K562 (cell line): ENCODE measurements around the gene AGT. TPM values are rescaled to one million over a fixed set of nuclear protein-coding genes. Genes with fewer than 3 reads are reported as not detected.

Experiments
- ATAC-seq: fragments of 200-7000 bp; cut with Tn5 transposase; 3 replicates; pipeline ENCODE4 v1.9.1; 2020; ENCODE audit warnings: moderate library complexity
- Bru-seq: library from RNA; stranded (reverse); fragments of 400-500 nt; gene quantifications from one replicate; lab custom pipeline; 2021; lab: Mats Ljungman, UMichigan
- BruChase-seq, 2 experiments: library from RNA; stranded (reverse); fragments of 400-500 nt; gene quantifications; one replicate each; lab custom pipeline; 2021; lab: Mats Ljungman, UMichigan
- BruUV-seq: library from RNA; stranded (reverse); fragments of 400-500 nt; replicated peaks from 2 replicates; lab custom pipeline; 2021; lab: Mats Ljungman, UMichigan
- CTCF ChIA-PET: fragments of 300-600 bp; formaldehyde crosslinking; extraction: SDS; loops from one replicate; lab custom pipeline; 2021; ENCODE audit warnings: low intra/inter-chr PET ratio; lab: Yijun Ruan, JAX
- POLR2A ChIA-PET: fragments of 300-600, 350-650 bp; sonication (Branson Sonifier 250); formaldehyde crosslinking; extraction: SDS; loops from one replicate; lab custom pipeline; 2021; ENCODE audit warnings: antibody characterized with exemption, inconsistent platforms; lab: Yijun Ruan, JAX
- DNase-seq, 4 experiments: peaks; one replicate each; pipeline versions ENCODE4 v3.0.0 to v3.0.0-alpha.2; 2011 to 2018; ENCODE audit warnings: low spot score in 3 of 4, mixed read lengths in 3 of 4; ENCODE audit errors: extremely low read depth in 1 of 4
- FAIRE-seq: peaks from 2 replicates; lab custom pipeline; 2011; peaks lifted over from hg19 to GRCh38; lab: Jason Lieb, UNC
- H2AFZ ChIP-seq: 2 replicates; pipeline ENCODE4 v1.6.0; 2011; ENCODE audit warnings: low read depth, low read length, control low read depth, inconsistent platforms
- H3K27ac ChIP-seq: fragments of 200-600 bp; 3 replicates; pipeline ENCODE4 v1.8.0; 2011; ENCODE audit warnings: low read depth, mild to moderate bottlenecking, control low read depth, inconsistent platforms, low read length, moderate library complexity, mixed read lengths; ENCODE audit errors: extremely low read depth
- H3K27me3 ChIP-seq, 2 experiments: fragments of 300-600 bp in 1 of 2; 2 replicates in 1 of 2; 3 replicates in 1 of 2; pipeline versions ENCODE4 v1.6.0 to v1.8.0; 2011; ENCODE audit warnings: inconsistent platforms in 2 of 2, low read length in 2 of 2, mild to moderate bottlenecking in 1 of 2, mixed read lengths in 1 of 2, moderate library complexity in 1 of 2; ENCODE audit not compliant: control insufficient read depth in 2 of 2, insufficient read depth in 2 of 2
- H3K36me3 ChIP-seq: fragments of 300-600 bp; 3 replicates; pipeline ENCODE4 v1.8.0; 2011; ENCODE audit warnings: mild to moderate bottlenecking, low read length, inconsistent platforms; ENCODE audit not compliant: control insufficient read depth, insufficient read depth
- H3K4me1 ChIP-seq, 2 experiments: fragments of 200-600 bp in 1 of 2; replicated peaks in 1 of 2; 2 replicates in 1 of 2; 3 replicates in 1 of 2; pipeline versions ENCODE4 v1.5.1 to v1.8.0; 2011; ENCODE audit warnings: inconsistent platforms in 2 of 2, low read length in 2 of 2, mild to moderate bottlenecking in 1 of 2, mixed read lengths in 1 of 2, moderate library complexity in 1 of 2; ENCODE audit not compliant: control insufficient read depth in 2 of 2, insufficient read depth in 2 of 2
- H3K4me2 ChIP-seq: 2 replicates; pipeline ENCODE4 v1.6.1; 2011; ENCODE audit warnings: low read length, control low read depth, inconsistent platforms, mixed read lengths; ENCODE audit not compliant: insufficient read depth
- H3K4me3 ChIP-seq: fragments of 200-600 bp; sonication (generic), shearing (Covaris generic); 2 replicates; pipeline ENCODE4 v1.5.1; 2016; ENCODE audit warnings: control low read depth, inconsistent platforms
- H3K79me2 ChIP-seq: fragments of 200-600 bp; 3 replicates; pipeline ENCODE4 v1.8.0; 2011; ENCODE audit warnings: low read length, inconsistent platforms; ENCODE audit not compliant: control insufficient read depth, insufficient read depth
- H3K9ac ChIP-seq, 2 experiments: 2 replicates each; pipeline versions ENCODE4 v1.6.0 to v1.6.1; 2011; ENCODE audit warnings: low read depth in 2 of 2, low read length in 2 of 2, control low read depth in 1 of 2, inconsistent platforms in 1 of 2, mild to moderate bottlenecking in 1 of 2, mixed read lengths in 1 of 2; ENCODE audit not compliant: insufficient read depth in 1 of 2
- H3K9me1 ChIP-seq: one replicate; pipeline ENCODE4 v1.6.0; 2011; ENCODE audit warnings: inconsistent platforms, mild to moderate bottlenecking, low read length, moderate library complexity; ENCODE audit not compliant: control insufficient read depth, insufficient read depth
- H3K9me3 ChIP-seq: replicated peaks from 2 replicates; pipeline ENCODE4 v1.5.1; 2011; ENCODE audit warnings: low read depth, low read length, inconsistent platforms; ENCODE audit not compliant: control insufficient read depth, insufficient read depth
- H4K20me1 ChIP-seq: replicated peaks from 2 replicates; pipeline ENCODE4 v1.6.1; 2011; ENCODE audit warnings: low read length, inconsistent platforms, mixed read lengths; ENCODE audit not compliant: control insufficient read depth, insufficient read depth
- RBFOX2 ChIP-seq: fragments of 200-400 bp; formaldehyde crosslinking; IDR thresholded peaks from 2 replicates; pipeline ENCODE4 v1.6.1; 2017; ENCODE audit warnings: low read depth, mild to moderate bottlenecking, low read length, moderate library complexity
- WGBS: fragments of 100-300 bp; shearing (Covaris generic); methylation state at CpG from one replicate; pipeline ENCODE4 v1.1.6; 2016; ENCODE audit warnings: low coverage, mixed read lengths; ENCODE audit not compliant: insufficient coverage; ENCODE audit errors: missing lambda C conversion rate; 5-methylcytosine and 5-hydroxymethylcytosine counted together
- in situ Hi-C: fragments of 300-500 bp; cut with MboI; formaldehyde crosslinking; loops from 4 replicates; pipeline ENCODE4 v1.15.0; 2018; ENCODE audit warnings: inconsistent platforms, mixed read lengths
- intact Hi-C: fragments of 100-400 bp; cut with micrococcal nuclease; formaldehyde crosslinking; loops from 2 replicates; pipeline ENCODE4 v1.14.2; 2022
- long read RNA-seq, 3 experiments: library from polyadenylated mRNA in 2 of 3; library from RNA in 1 of 3; unstranded in 2 of 3; stranded (forward) in 1 of 3; transcript quantifications; one replicate each; pipeline ENCODE4 v2.0.0, GENCODE V29; 2019 to 2022
- polyA minus RNA-seq, 3 experiments: library from RNA; depleted of rRNA, polyadenylated mRNA; stranded (reverse); fragments of >200 nt; gene quantifications; 2 replicates each; pipeline ENCODE4 v1.2.3, GENCODE V29; 2011
- polyA plus RNA-seq, 8 experiments: library from polyadenylated mRNA; depleted of rRNA in 4 of 8; stranded (reverse) in 5 of 8; unstranded in 3 of 8; fragments of >200 nt; fragmentation: Nextera tagmentation in 2 of 8; fragmentation: Illumina TruSeq in 1 of 8; extraction: Ambion mirVana in 2 of 8; extraction: Trizol in 1 of 8; gene quantifications; 2 replicates each; pipeline versions ENCODE4 v1.2.1 to v1.2.3, GENCODE V29; 2011 to 2014; ENCODE audit warnings: inconsistent platforms in 1 of 8, missing spikeins in 1 of 8
- total RNA-seq, 7 experiments: library from RNA; depleted of rRNA in 6 of 7; stranded (reverse); fragments of >200 nt in 6 of 7; fragmentation: Illumina TruSeq in 2 of 7; extraction: Trizol in 2 of 7; gene quantifications; 2 replicates each; pipeline versions ENCODE4 v1.2.1 to v1.2.3, GENCODE V29; 2011 to 2021; ENCODE audit warnings: low replicate concordance in 1 of 7
- TF ChIP-seq, protein P1 (sequence below): fragments of 450-650 bp; formaldehyde crosslinking; IDR thresholded peaks from 2 replicates; pipeline ENCODE4 v1.4.0; 2020; ENCODE audit warnings: mild to moderate bottlenecking, moderate library complexity
- TF ChIP-seq, protein P2 (sequence below): fragments of 200-800 bp; sonication (Bioruptor generic); IDR thresholded peaks from 2 replicates; pipeline ENCODE4 v1.6.1; 2016; ENCODE audit warnings: missing genetic modification characterization, missing compliant biosample characterization
- TF ChIP-seq, protein P3 (sequence below): fragments of 250-450 bp; sonication (Bioruptor Pico); IDR thresholded peaks from 2 replicates; pipeline ENCODE4 v1.5.0; 2022; ENCODE audit warnings: mild to moderate bottlenecking

The AGT gene
- not detected in 2 replicates for total RNA-seq (2011; cell fraction: chromatin; rRNA removed; ENCODE audit: low replicate concordance)
- total RNA-seq (2011; cell fraction: nucleolus; rRNA removed): not detected in 2 replicates
- not detected in 2 replicates for total RNA-seq (2011; cell fraction: nucleoplasm; rRNA removed)
- total RNA-seq (2014; rRNA removed) (not detected in 2 replicates), total RNA-seq (2014; rRNA removed; fragmentation: Illumina TruSeq; extraction: Trizol) (not detected in 2 replicates), total RNA-seq (2015; rRNA removed; fragmentation: Illumina TruSeq; extraction: Trizol) (not detected in 2 replicates), total RNA-seq (2021) (0.40 and 0.78 TPM in 2 replicates), polyA plus RNA-seq (2011; rRNA removed) (not detected in 2 replicates), polyA plus RNA-seq (2014; fragmentation: Illumina TruSeq; extraction: Trizol) (not detected in 2 replicates), polyA plus RNA-seq (2014; fragmentation: Nextera tagmentation; extraction: Ambion mirVana) (not detected), polyA plus RNA-seq (2014; rRNA removed) (not detected in 2 replicates), polyA minus RNA-seq (2011; rRNA and poly(A)+ RNA removed) (not detected in 2 replicates), Bru-seq, nascent RNA (percentile 10 among the genes with signal in this experiment), BruChase-seq, experiment 1, labeled RNA remaining after a 2-hour chase (not detected), BruChase-seq, experiment 2, labeled RNA remaining after a 6-hour chase (not detected)
- 0.04 TPM in 1 of 2 replicates, not detected in the other for polyA plus RNA-seq (2011; cell fraction: cytosol; rRNA removed)
- not detected in 2 replicates for polyA plus RNA-seq (2011; cell fraction: nucleus; rRNA removed)
- polyA plus RNA-seq (2012): not detected in 2 replicates
- polyA minus RNA-seq (2011; cell fraction: cytosol; rRNA and poly(A)+ RNA removed): 5.2 TPM in 1 of 2 replicates, not detected in the other
- polyA minus RNA-seq (2011; cell fraction: nucleus; rRNA and poly(A)+ RNA removed): not detected in 2 replicates
- long read RNA-seq, experiment 1: 0 reads
- long read RNA-seq, experiment 2: 0 reads
- long read RNA-seq, experiment 3: 0 reads

DNA sequence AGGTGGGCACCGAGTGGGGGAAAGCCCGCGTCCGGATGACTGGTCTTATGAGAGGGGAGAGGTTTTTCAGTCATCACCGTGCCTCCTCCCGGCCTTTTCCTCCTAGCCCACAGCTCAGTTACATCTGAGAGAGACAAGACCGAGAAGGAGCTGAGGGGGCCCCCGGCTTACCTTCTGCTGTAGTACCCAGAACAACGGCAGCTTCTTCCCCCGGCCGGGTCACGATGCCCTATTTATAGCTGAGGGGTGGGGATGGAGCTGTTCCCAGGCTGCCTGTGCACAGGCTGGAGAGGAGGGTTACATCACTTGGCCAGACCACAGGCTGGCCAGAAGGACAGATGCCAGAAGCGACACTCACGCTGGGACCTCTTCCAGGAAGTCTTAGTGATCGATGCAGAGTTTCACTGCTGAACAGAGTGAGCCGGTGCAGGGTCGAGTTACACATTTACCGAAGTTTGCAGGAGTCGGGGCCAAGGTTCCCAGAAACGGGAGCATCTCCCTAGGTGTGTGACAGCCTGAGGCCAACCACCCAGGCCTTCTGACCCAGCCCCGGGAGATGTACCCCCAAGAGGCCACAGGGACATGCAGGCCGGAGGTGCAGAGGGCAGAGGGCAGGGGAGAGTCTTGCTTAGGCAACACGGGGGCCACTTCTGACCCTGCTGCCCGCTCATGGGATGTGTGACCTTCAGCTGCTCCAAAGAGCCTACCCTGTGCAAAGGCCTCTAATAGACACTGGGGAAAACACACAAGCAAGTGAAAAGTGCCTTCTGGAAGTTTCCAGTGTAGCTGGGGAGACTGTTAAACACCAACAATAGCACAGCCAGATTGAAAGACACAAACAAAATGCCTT lies at the start of gene AGT:
AGT (minus strand) TSS at position 208 of the 850 bp plus-strand sequence. CDS start 3,299 bp downstream, outside the sequence.
- in situ Hi-C loops: no loop called here
- H3K9ac ChIP-seq: no peak within 1 kb of the TSS
- intact Hi-C loops: no loop called here
- H3K4me1 ChIP-seq: peaks cover 0 to 4% of the 10 kb centered on the region in 2 experiments; a peak in 2 of 5 replicates
- CTCF ChIA-PET: no interaction called here
- H4K20me1 ChIP-seq: peaks cover 4% of the 10 kb centered on the region; the same call in 1 of the 2 replicates
- POLR2A ChIA-PET: no interaction called here
- H3K9me3 ChIP-seq: no peaks in the 10 kb centered on the region
- H2AFZ ChIP-seq: no peak within 1 kb of the TSS
- H3K9me1 ChIP-seq: no peaks in the 10 kb centered on the region
- no peaks in the 10 kb centered on the region for H3K79me2 ChIP-seq
- H3K4me3 ChIP-seq: no peak within 1 kb of the TSS
- no peak for FAIRE-seq
- no peak within 1 kb of the TSS for H3K4me2 ChIP-seq
- DNase-seq: no peak
- H3K27ac ChIP-seq: no peak within 1 kb of the TSS
- H3K27me3 ChIP-seq: peaks cover 37 to 56% of the 10 kb centered on the region in 2 experiments
- BruUV-seq: no TSS peak
- no peaks in the 10 kb centered on the region for H3K36me3 ChIP-seq
- WGBS: under 1% methylated on average over 21 of the region's 24 CpGs
- peak; percentile 19; the same call in 1 of the 3 replicates for ATAC-seq
- TF ChIP-seq, protein P1, sequence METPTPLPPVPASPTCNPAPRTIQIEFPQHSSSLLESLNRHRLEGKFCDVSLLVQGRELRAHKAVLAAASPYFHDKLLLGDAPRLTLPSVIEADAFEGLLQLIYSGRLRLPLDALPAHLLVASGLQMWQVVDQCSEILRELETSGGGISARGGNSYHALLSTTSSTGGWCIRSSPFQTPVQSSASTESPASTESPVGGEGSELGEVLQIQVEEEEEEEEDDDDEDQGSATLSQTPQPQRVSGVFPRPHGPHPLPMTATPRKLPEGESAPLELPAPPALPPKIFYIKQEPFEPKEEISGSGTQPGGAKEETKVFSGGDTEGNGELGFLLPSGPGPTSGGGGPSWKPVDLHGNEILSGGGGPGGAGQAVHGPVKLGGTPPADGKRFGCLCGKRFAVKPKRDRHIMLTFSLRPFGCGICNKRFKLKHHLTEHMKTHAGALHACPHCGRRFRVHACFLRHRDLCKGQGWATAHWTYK (CRISPR knock-in tag): no peak
- TF ChIP-seq, protein P2, sequence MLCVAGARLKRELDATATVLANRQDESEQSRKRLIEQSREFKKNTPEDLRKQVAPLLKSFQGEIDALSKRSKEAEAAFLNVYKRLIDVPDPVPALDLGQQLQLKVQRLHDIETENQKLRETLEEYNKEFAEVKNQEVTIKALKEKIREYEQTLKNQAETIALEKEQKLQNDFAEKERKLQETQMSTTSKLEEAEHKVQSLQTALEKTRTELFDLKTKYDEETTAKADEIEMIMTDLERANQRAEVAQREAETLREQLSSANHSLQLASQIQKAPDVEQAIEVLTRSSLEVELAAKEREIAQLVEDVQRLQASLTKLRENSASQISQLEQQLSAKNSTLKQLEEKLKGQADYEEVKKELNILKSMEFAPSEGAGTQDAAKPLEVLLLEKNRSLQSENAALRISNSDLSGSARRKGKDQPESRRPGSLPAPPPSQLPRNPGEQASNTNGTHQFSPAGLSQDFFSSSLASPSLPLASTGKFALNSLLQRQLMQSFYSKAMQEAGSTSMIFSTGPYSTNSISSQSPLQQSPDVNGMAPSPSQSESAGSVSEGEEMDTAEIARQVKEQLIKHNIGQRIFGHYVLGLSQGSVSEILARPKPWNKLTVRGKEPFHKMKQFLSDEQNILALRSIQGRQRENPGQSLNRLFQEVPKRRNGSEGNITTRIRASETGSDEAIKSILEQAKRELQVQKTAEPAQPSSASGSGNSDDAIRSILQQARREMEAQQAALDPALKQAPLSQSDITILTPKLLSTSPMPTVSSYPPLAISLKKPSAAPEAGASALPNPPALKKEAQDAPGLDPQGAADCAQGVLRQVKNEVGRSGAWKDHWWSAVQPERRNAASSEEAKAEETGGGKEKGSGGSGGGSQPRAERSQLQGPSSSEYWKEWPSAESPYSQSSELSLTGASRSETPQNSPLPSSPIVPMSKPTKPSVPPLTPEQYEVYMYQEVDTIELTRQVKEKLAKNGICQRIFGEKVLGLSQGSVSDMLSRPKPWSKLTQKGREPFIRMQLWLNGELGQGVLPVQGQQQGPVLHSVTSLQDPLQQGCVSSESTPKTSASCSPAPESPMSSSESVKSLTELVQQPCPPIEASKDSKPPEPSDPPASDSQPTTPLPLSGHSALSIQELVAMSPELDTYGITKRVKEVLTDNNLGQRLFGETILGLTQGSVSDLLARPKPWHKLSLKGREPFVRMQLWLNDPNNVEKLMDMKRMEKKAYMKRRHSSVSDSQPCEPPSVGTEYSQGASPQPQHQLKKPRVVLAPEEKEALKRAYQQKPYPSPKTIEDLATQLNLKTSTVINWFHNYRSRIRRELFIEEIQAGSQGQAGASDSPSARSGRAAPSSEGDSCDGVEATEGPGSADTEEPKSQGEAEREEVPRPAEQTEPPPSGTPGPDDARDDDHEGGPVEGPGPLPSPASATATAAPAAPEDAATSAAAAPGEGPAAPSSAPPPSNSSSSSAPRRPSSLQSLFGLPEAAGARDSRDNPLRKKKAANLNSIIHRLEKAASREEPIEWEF: no peak
- TF ChIP-seq, protein P3, sequence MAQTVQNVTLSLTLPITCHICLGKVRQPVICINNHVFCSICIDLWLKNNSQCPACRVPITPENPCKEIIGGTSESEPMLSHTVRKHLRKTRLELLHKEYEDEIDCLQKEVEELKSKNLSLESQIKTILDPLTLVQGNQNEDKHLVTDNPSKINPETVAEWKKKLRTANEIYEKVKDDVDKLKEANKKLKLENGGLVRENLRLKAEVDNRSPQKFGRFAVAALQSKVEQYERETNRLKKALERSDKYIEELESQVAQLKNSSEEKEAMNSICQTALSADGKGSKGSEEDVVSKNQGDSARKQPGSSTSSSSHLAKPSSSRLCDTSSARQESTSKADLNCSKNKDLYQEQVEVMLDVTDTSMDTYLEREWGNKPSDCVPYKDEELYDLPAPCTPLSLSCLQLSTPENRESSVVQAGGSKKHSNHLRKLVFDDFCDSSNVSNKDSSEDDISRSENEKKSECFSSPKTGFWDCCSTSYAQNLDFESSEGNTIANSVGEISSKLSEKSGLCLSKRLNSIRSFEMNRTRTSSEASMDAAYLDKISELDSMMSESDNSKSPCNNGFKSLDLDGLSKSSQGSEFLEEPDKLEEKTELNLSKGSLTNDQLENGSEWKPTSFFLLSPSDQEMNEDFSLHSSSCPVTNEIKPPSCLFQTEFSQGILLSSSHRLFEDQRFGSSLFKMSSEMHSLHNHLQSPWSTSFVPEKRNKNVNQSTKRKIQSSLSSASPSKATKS (CRISPR knock-in tag): no peak
- TF ChIP-seq RBFOX2: no peak
